ENCODE results near the gene CISH. TPM values are rescaled to one million over a fixed set of nuclear protein-coding genes. Genes with fewer than 3 reads are reported as not detected.
A peak's percentile ranks its signal among the peaks of the same experiment; 100 is the strongest.

The CISH gene
- total and polyA plus RNA-seq, 9 of the 15 experiments (the other 6 are each of a cell fraction or from before 2014, with no cell fraction given), result 1.7 to 47.7 (median 18.3) TPM

GRCh38 chr3:50612234-50612882 lies 784 bp upstream of the CISH start (continued):
- TF ChIP-seq NR4A1 (CRISPR knock-in tag; IDR thresholded peaks at IDR 0.05) (no peak; the same call in 1 of the 2 replicates), NR4A1 (tag; IDR thresholded peaks at IDR 0.05) (no peak), BHLHE40 (IDR thresholded peaks at IDR 0.05; ENCODE audit: low read length) (peak; percentile 65), ZNF347 (CRISPR knock-in tag; IDR thresholded peaks at IDR 0.05; ENCODE audit: low read depth) (no peak), MCM3 (IDR thresholded peaks at IDR 0.05) (no peak), POU5F1 (IDR thresholded peaks at IDR 0.05; ENCODE audit: borderline replicate concordance, low read depth, low read length, partially characterized antibody) (no peak), RBM34 (IDR thresholded peaks at IDR 0.05; ENCODE audit: borderline replicate concordance, insufficient read depth, low read length) (no peak), MED1 (CRISPR knock-in tag; IDR thresholded peaks at IDR 0.05; ENCODE audit: borderline replicate concordance) (no peak), ZSCAN29 (IDR thresholded peaks at IDR 0.05) (no peak), SRF (CRISPR knock-in tag; IDR thresholded peaks at IDR 0.05) (no peak), ZNF140 (CRISPR knock-in tag; IDR thresholded peaks at IDR 0.05) (no peak), USF1 (CRISPR knock-in tag; IDR thresholded peaks at IDR 0.05) (no peak), MIER1 (IDR thresholded peaks at IDR 0.05; ENCODE audit: low read depth) (no peak), ESRRB (CRISPR knock-in tag; IDR thresholded peaks at IDR 0.05; ENCODE audit: borderline replicate concordance) (no peak), HDAC1 (IDR thresholded peaks at IDR 0.05) (peak in 1 of 2 experiments; percentile 69; a peak in 1 of 4 replicates), IRF2 (CRISPR knock-in tag; IDR thresholded peaks at IDR 0.05) (no peak), ZNF184 (CRISPR knock-in tag; IDR thresholded peaks at IDR 0.05) (no peak), KAT2B (IDR thresholded peaks at IDR 0.05; ENCODE audit: low read depth, low read length) (no peak), RBM39 (optimal IDR thresholded peaks at IDR 0.05; ENCODE audit: low read depth, low read length) (no peak), TEAD2 (tag; IDR thresholded peaks at IDR 0.05) (no peak), ZNF282 (CRISPR knock-in tag; IDR thresholded peaks at IDR 0.05) (no peak), KAT7 (CRISPR knock-in tag; IDR thresholded peaks at IDR 0.05; ENCODE audit: borderline replicate concordance) (no peak), NEUROD1 (IDR thresholded peaks at IDR 0.05; ENCODE audit: borderline replicate concordance, low read depth, low read length, partially characterized antibody) (no peak), ELF4 (CRISPR knock-in tag; IDR thresholded peaks at IDR 0.05) (no peak), MLLT1 (IDR thresholded peaks at IDR 0.05) (peak; percentile 68 to 76; a peak in 2 of 4 replicates), SMAD4 (CRISPR knock-in tag; conservative IDR thresholded peaks at IDR 0.05) (no peak)
- TF ChIP-seq, protein P1, sequence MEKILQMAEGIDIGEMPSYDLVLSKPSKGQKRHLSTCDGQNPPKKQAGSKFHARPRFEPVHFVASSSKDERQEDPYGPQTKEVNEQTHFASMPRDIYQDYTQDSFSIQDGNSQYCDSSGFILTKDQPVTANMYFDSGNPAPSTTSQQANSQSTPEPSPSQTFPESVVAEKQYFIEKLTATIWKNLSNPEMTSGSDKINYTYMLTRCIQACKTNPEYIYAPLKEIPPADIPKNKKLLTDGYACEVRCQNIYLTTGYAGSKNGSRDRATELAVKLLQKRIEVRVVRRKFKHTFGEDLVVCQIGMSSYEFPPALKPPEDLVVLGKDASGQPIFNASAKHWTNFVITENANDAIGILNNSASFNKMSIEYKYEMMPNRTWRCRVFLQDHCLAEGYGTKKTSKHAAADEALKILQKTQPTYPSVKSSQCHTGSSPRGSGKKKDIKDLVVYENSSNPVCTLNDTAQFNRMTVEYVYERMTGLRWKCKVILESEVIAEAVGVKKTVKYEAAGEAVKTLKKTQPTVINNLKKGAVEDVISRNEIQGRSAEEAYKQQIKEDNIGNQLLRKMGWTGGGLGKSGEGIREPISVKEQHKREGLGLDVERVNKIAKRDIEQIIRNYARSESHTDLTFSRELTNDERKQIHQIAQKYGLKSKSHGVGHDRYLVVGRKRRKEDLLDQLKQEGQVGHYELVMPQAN (IDR thresholded peaks at IDR 0.05; ENCODE audit: borderline replicate concordance), result peak; percentile 87

Measured in K562 (cell line).